Spleen (tissue), 7 donors: ENCODE measurements around the gene OR52A1.

Source experiments
- POLR2A ChIP-seq, 3 donors: fragments of 450-650 bp; IDR thresholded peaks; one replicate each; pipeline ENCODE4 v1.5.1; 2017; ENCODE audit warnings: antibody characterized with exemption in 3 of 3, mild to moderate bottlenecking in 1 of 3
- POLR2AphosphoS5 ChIP-seq, 3 donors: sonication (generic); formaldehyde crosslinking; IDR thresholded peaks; one replicate each; pipeline ENCODE4 v1.5.1; 2017; ENCODE audit warnings: antibody characterized with exemption in 3 of 3
- TF ChIP-seq, protein P1 (sequence below), 11 experiments: fragments of 200-600 bp in 7 of 11; fragments of 450-650 bp in 4 of 11; sonication (generic) in 4 of 11; IDR thresholded peaks in 8 of 11; conservative IDR thresholded peaks in 3 of 11; 1 replicate in 7 of 11; 2 replicates in 4 of 11; pipeline versions ENCODE4 v1.4.0 to v1.8.0; 2016 to 2021; ENCODE audit warnings: antibody characterized with exemption in 11 of 11, inconsistent platforms in 4 of 11, mild to moderate bottlenecking in 1 of 11
- donor health status: DM: no; HTN: no; CAD: no; lungs with moderate emphysema.
- donor health status: DM: no; HTN: no; CAD: no.
- donor health status: DM: no; HTN: no; CAD: no.

DNA sequence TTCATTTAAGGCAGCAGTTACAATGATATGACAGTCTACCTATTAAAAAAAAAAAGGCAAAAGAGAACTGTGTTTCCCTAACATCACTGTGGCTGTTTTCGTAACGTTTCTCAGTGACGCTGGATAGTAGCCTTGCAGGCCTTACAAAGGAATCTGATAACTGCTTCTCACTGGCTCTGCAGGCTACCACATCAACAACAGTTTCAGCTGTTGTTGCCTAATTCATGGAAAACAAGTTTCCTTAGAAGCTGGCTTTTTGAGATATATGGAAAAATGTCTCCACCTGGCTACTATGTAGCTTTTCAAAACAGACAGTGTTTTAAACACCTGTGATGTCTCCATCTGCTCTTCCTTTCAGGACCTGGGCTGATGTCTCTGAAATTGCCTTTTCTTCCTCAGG lies 42.2 kb upstream of the OR52A1 start:
- TF ChIP-seq, protein P1, sequence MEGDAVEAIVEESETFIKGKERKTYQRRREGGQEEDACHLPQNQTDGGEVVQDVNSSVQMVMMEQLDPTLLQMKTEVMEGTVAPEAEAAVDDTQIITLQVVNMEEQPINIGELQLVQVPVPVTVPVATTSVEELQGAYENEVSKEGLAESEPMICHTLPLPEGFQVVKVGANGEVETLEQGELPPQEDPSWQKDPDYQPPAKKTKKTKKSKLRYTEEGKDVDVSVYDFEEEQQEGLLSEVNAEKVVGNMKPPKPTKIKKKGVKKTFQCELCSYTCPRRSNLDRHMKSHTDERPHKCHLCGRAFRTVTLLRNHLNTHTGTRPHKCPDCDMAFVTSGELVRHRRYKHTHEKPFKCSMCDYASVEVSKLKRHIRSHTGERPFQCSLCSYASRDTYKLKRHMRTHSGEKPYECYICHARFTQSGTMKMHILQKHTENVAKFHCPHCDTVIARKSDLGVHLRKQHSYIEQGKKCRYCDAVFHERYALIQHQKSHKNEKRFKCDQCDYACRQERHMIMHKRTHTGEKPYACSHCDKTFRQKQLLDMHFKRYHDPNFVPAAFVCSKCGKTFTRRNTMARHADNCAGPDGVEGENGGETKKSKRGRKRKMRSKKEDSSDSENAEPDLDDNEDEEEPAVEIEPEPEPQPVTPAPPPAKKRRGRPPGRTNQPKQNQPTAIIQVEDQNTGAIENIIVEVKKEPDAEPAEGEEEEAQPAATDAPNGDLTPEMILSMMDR (IDR thresholded peaks at IDR 0.05 in 8 of 11, conservative IDR thresholded peaks at IDR 0.05 in 3 of 11) = no peak
- TF ChIP-seq POLR2A (IDR thresholded peaks at IDR 0.05) = no peak
- no peak for TF ChIP-seq POLR2AphosphoS5 (IDR thresholded peaks at IDR 0.05)
